HG03571 (cell line): ENCODE measurements around the gene LNPEP.
"Not testable (repeated sequence)": the region's sequence is repeated elsewhere in the genome, so short reads cannot be mapped to it uniquely, and the experiment has no call there.

Experiments
- ATAC-seq: cut with Tn5 transposase; IDR thresholded peaks from one replicate; pipeline ENCODE4 v1.9.1; 2021; ENCODE audit not compliant: unreplicated experiment

LNPEP gene

DNA sequence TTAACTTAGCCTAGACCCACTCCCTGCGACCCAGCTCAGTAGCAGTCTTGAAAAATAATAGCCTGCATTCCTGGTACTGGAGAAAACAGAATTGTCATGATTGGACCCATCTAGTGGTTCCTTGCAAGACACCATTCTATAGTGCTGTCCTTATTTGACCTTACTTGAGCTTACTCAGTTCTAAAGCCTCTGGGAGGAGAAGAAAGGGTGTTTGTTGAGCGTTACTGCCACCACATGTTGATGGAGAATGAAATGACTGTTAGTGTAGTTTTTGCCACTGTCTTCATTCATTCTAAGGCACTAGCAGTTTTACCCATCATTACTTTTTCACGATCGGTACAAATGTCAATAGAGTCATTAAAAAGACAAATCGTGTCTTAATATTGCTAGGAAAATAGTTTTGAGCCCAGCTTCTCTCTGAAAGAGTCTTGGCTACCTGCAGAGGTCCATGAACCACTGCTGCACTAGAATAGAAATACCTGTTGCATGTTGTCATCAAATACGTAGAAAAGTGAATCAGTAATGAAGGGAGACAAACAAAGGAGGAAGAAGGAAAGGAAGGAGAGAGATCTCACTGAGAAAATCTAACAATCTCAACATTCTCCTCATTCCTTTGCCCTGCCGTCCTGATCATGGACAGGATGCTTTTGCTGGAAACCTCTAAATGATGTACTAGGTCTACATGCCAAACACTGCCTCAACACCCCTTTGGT lies 110.5 kb downstream of the LNPEP start:
- no peak for ATAC-seq

DNA sequence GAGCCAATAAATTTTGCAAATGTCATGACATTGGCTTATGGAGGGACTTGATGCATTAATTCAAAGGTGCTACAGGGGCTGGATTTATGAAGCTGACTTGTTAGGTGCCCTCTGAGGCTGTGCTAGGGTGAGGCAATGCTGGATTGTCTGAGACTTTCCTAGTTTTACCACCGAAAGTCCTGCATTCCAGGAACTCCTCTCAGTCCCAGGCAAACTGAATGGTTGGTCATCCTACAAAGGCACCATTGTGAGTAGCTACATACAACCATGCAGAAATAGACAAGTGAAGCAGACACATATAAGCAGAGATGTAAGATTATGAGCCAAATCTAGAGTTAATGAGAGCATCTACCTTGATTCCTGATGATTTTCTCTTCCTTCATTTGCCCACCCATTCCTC lies 111.2 kb downstream of the LNPEP start:
- no peak for ATAC-seq

DNA sequence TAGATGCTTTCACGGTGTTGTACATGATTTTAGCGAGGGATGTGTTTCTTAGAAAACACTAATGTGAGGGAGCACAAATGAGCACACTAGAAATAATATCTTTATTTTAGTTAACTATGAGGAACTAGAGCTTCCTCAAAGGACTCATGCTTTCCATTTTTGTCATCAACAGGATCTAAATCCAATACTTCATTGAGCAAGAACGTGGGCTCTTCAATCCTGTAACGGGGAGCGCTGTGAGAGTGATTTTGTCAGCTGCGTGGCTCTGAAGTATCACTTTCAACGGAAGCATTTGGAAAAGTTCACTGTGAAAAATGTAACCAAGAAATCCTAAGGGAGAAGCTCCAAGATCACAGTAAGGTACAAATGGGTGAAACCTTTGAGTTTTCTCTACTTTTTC lies 113.3 kb downstream of the LNPEP start:
- no peak for ATAC-seq

DNA sequence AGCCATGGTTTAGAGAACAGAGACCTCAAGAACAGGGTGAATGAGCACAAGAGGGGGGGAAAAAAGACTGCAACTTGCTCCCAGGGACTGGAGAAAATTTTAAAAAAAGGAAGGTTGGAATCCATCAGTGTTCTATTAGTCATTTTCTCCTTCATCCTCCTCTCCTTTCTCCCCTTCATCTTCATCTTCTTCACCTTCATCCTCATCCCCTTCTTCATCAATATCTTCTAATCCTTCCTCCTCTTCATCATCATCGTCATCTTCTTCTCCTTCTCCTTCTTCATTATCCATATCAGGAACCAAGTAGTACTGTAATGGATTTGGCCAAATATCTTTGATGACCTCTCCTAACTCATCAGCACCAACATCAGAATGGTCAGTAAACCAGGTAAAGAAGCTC lies 120.4 kb downstream of the LNPEP start:
- no peak for ATAC-seq

DNA sequence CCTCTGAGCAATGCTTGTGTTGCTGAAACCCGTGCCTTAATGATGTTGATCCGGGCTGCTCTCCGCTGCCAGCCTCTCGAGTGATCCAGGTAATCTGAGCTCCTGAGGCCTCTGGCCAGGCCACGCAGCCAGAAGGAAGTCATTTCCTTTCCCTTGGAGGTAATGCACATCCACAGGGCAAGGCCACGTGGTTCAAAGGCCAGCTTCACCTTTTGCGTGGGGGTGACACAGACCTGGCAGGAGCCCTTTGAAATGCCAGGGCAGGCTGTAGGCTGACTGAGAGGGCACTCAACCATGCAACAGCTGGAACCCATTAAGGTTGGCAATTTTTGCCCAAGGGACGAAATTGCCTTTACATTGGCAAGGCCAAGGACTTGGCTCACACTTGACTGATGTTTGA lies 126.2 kb downstream of the LNPEP start:
- no peak for ATAC-seq

- no peak for ATAC-seq
These were observed 127.4 kb downstream of the LNPEP start for GRCh38 chr5:97063251-97063650.

DNA sequence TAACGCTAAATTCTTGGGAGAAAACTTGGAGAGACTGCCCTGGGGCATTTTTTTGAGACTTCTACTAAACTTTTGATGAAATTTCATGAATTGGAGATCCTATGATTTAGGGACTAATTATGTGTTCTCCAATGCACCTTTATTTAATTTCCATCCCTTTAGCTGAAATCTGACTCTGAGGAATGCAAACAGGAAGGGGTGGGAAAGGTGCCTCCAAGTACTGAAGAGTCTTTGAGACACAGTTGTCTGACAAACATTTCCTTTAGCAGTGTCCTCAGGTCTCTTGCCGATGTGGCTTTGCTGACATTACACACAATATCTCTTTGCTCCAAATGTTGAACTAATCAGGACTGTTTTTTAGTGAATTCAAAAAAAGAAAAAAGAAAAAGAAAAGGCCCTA lies 129.6 kb downstream of the LNPEP start:
- ATAC-seq, result no peak

- no peak for ATAC-seq
These were observed 131.5 kb downstream of the LNPEP start for GRCh38 chr5:97067296-97067850.

- no peak for ATAC-seq
These were observed 134.4 kb downstream of the LNPEP start for GRCh38 chr5:97070234-97070633.

DNA sequence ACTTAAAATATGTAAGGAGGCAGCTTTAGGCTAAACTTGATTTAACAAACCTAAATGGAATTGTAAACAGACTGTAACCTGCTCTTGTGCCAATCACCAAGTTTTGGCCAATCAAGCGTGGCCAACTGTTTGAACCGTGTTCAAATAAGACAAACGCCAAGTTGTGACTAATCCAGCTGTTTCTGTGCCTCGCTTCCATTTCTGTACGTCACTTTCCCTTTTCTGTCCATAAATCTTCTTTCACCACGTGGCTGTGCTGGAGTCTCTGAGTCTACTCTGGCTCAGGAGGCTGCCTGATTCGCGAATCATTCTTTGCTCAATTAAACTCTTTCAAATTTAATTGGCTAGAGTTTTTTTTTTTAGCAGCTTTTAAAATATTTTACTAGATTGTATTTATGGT lies 135.2 kb downstream of the LNPEP start:
- no peak for ATAC-seq

DNA sequence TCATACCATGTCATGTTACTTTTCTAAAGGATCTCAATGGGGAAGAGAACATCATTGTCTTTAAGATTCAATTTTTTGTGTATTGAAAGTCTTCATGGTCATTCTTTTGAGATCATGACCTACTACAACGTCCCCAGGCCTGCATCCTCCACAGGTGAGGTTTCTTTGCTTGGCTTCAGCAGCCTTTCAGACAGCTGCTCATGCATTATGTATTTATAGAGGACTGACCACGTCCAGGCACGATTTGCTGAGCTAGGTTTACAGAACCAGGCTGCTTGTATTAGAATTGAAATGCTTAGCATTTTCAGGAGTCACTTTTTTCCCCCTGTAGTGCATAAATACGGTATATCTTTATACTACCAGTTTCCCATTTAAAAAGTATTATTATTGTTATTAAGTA lies 136.1 kb downstream of the LNPEP start:
- no peak for ATAC-seq

DNA sequence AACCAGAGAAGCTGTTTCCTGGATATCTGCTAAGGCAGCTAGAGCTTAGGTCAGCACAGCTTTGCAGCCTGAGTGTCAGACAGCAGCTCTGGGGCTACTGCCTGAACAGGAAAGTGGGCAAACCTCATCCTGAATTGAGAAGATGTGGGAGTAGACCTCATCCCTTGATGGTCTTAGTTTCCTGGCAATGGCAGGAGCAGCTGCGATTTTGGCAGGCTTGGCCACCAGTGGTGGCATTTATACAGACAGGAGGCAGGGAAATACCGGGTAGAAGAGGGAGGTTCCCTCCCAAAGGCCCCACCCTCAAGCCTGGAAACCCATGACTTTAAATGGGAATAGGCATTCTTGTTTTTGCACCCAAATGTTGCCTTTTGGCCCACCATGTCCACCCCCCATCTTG lies 136.8 kb downstream of the LNPEP start:
- no peak for ATAC-seq

DNA sequence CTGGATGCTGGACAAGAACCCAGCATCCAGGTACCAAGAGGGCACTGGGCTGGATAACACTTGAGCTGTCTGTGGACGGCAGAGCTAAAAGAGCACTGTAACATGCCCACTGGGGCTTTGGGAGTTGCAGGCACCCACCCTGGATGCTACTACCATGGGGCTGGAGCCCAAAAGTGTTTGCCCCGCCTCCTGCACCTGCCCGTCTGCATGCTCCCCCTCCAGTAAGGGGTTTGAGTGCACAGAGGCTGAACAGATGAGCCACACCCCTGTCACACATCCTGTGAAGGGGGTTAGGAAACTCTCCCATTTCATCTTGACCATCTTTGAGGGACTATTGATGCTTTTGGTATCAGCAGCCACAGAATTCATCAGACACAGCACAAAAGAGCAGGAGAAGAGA lies 137.5 kb downstream of the LNPEP start:
- no peak for ATAC-seq

DNA sequence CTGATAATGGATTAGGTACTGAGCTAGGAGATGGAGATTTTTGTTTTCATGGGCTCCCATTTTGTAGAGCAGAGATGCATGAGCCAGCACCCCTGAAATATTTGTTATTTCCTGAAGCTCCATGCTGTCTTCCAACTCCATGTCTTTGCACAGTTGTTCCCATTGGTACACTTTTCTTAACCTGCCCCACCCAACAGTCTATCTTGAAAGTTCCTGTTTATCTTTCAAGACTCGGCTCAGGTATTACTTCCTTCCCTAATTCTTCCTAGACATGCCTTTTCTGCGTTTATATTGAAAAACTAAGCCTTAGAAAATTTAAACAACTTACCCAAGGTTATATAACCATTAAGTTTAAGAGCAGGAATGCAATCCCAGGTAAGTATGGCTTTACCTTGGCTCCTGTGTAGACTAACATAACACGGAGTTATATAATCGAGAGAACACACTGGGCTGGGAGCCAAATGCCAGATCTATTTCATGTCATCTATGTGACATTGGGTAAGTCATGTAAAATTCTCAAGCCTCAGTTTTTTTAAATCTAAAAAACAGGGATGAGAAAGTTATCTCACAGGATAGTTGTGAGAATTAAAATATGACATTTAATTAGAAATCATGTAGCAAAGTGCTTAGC lies 139.1 kb downstream of the LNPEP start:
- ATAC-seq, result no peak

DNA sequence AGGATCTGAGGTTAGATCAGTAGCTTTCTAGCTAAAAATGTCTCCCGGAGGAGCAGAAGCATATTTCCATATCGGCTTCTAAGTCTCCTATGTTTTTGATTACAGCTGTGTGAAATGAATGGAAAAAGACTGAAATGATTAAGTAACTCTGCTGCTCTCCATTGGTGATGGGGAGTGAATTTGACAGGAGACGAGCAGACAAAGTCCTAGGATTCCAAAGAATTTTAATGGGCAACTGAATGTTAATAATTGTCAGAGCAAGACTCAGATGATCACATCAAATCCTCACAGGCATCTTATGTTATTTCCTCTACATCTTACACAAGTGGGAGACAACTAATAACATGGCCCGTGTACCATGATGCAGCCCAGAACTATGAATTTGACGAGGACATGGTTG lies 139.8 kb downstream of the LNPEP start:
- no peak for ATAC-seq

DNA sequence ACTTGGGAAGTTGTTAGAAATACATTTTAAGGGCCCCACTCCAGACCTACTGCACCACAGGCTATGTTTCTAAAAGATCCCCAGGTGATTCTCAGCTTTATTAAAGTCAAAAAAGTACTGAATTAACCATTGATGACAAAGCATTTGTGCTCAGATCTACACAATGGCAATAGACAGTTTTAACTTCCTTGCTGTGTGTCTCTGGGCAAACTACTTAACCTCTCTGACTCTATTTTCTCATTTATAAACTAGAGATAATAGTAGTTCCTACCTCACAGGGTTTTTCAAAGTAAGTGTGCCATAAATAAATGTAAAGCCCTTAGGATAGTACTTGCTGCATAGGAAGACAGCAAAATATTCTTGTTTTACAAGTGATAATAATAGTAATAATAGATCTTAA lies 140.2 kb downstream of the LNPEP start:
- ATAC-seq, result no peak

DNA sequence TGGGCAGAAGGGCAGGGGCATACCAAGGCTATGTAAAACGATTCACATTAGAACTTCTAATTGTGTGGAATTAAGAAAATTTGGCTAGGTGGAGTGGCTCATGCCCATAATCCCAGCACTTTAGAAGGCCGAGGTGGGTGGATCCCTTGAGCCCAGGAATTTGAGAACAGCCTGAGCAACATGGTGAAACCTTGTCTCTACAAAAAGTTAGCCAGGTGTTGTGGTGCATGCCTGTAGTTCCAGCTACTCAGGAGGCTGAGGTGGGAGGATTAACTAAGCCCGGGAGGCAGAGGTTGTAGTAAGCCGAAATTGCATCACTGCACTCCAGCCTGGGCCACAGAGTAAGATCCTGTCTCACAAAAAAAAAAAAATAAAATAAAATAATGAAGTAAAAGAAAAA lies 141.4 kb downstream of the LNPEP start:
- no peak for ATAC-seq

- ATAC-seq, result no peak
These were observed 143.3 kb downstream of the LNPEP start for GRCh38 chr5:97078958-97079743.

DNA sequence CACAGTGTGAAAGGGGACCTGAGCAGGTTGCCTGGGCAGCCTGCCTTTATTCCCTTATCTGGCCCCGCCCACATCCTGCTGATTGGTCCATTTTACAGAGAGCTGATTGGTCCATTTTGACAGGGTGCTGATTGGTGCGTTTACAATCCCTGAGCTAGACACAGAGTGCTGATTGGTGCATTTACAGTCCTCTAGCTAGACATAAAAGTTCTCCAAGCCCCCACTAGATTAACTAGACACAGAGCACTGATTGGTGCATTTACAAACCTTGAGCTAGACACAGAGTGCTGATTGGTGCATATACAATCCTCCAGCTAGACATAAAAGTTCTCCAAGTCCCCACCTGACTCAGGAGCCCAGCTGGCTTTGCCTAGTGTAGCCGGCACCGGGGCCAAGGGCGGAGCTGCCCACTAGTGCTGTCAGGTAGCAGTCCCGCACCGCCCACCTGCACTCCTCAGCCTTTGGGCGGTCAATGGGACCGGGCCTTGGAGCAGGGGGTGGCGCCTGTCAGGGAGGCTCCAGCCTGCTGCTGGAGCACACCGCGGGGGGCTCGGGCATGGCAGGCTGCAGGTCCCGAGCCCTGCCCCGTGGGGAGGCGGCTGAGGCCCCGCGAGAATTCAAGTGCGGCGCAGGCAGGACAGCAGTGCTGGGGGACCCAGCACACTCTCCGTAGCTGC lies 149.0 kb downstream of the LNPEP start:
- not testable (repeated sequence) for ATAC-seq

DNA sequence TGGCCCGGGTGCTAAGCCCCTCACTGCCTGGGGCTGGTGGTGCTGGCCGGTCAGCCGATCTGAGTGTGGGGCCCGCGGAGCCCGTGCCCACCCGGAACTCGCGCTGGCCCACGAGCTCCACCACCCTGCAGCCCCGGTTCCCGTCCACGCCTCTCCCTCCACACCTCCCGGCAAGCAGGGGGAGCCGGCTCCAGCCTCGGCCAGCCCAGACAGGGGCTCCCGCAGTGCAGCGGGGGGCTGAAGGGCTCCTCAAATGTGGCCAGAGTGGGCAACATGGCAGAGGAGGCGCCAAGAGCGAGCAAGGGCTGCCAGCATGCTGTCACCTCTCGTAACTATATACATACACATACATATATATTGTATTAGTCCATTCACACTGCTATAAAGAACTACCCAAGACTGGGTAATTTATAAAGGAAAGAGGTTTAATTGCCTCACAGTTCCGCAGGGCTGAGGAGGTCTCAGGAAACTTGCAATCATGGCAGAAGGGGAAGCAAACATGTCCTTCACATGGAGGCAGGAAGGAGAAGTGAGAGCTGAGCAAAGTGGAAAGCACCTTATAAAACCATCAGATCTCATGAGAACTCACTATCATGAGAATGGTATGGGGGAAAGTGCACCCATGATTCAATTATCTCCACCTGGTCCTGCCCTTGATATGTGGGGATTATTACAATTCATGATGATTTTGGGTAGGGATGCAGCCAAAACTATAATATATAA lies 149.7 kb downstream of the LNPEP start:
- no peak for ATAC-seq
